Omental fat pad (tissue), 4 donors: Measurements from ENCODE around the gene GAS7. TPM values are rescaled to one million over a fixed set of nuclear protein-coding genes. Genes with fewer than 3 reads are reported as not detected.
A peak's percentile ranks its signal among the peaks of the same experiment; 100 is the strongest.

Source experiments
- ATAC-seq: fragments of 150-250 bp; one replicate; pipeline ENCODE4 v1.9.1; 2016; ENCODE audit warnings: mild to moderate bottlenecking, moderate library complexity; ENCODE audit not compliant: low FRiP score
- DNase-seq: peaks from one replicate; pipeline ENCODE4 v3.0.0-alpha.2; 2019; ENCODE audit warnings: low spot score
- total RNA-seq, 4 donors: library from RNA; depleted of rRNA; stranded (reverse); fragments of >200 nt; gene quantifications; one replicate each; pipeline ENCODE4 v1.1.0, GENCODE V29; 2016
- TF ChIP-seq, protein P1 (sequence below), 3 donors: fragments of 450-650 bp; IDR thresholded peaks; one replicate each; pipeline ENCODE4 v1.5.1; 2016 to 2017; ENCODE audit warnings: antibody characterized with exemption in 3 of 3, mild to moderate bottlenecking in 3 of 3, moderate library complexity in 2 of 3

The GAS7 gene
- total RNA-seq, 4 donors from 2014 or later, result 36.4 to 148 (median 52.7) TPM

DNA sequence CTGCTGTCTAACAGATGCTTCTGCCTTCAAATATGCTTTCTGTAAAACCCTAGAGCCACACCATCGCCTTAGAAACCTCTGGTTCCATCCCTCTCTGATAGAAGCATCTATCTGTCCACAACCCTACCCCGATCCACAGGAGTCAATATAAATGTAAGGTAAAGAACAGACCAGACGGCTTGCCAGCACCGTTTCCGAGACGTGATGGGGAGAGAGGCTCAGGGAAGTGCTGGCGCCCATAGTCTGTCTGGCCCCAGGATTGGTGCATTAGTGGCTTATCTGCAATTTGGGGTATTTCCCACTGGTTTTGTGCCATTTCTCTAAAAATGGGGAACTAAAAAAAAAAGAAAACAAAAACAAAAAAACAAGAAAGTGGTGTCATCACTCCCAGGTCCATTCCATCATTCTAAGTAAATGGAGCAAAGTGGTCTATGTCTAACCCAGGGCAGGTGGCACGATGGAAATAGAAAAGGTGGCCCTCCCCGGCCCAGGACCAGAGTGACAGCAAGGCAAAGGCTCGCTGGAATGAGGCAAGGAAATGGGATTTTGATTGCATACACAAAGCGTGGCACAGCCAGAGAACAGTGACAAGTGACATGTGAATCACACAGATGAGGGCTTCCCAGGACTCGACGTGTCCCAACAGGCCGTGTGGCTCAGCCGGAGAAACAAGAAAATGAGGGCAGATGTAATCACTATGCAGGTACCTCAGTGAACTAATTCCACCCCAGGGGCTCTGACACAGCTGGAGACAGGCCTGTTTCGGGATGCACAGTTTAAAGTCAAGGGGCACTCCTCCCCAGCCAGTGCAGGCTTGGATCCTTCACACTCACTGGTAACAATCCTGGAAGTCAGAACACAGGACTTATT lies 125.6 kb downstream of the GAS7 start:
- no peak for ATAC-seq
- DNase-seq, result no peak
- TF ChIP-seq, protein P1, sequence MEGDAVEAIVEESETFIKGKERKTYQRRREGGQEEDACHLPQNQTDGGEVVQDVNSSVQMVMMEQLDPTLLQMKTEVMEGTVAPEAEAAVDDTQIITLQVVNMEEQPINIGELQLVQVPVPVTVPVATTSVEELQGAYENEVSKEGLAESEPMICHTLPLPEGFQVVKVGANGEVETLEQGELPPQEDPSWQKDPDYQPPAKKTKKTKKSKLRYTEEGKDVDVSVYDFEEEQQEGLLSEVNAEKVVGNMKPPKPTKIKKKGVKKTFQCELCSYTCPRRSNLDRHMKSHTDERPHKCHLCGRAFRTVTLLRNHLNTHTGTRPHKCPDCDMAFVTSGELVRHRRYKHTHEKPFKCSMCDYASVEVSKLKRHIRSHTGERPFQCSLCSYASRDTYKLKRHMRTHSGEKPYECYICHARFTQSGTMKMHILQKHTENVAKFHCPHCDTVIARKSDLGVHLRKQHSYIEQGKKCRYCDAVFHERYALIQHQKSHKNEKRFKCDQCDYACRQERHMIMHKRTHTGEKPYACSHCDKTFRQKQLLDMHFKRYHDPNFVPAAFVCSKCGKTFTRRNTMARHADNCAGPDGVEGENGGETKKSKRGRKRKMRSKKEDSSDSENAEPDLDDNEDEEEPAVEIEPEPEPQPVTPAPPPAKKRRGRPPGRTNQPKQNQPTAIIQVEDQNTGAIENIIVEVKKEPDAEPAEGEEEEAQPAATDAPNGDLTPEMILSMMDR (IDR thresholded peaks at IDR 0.05), result no peak

DNA sequence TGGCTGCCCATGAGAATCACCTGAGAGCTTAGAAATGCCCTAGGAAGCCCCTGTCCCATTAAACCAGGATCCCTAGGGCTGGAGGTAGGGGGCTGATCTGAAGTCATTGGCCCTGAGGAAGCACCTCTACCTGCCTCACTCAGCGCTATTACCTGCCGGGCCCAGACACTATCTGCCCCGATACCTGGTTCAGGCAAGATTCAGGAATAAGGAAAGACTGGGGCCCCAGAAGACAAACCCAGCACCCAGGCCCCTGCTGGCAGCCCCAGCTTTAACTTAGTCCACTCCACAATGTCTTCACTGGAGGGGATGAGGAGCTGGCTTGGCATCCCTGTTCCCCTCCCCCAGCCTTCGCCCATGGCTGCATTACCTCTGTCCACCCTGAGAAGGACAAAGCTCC lies 126.3 kb downstream of the GAS7 start:
- TF ChIP-seq, protein P1 (IDR thresholded peaks at IDR 0.05), result no peak
- ATAC-seq (no peak), DNase-seq (no peak)

DNA sequence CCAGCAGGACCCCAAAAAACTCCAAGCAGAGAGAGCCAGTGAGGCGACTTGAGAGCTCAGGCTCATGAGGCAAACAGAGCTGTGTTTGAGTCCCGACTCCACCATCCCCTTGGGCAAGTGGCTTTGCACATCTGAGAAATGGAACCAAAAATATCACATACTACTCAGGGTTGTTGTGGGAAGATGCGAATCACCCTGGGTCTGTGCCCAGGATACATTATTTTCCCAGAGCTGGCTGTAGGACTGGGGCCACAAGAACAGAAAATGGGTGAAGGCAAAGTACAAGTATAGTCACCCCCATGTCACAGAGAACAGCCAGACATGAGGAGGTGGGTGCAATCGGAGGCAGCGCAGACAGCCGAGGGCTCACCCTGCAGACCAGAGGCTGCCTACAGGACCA lies 127.3 kb downstream of the GAS7 start:
- ATAC-seq (no peak), DNase-seq (no peak)
- TF ChIP-seq, protein P1 (IDR thresholded peaks at IDR 0.05), result no peak

DNA sequence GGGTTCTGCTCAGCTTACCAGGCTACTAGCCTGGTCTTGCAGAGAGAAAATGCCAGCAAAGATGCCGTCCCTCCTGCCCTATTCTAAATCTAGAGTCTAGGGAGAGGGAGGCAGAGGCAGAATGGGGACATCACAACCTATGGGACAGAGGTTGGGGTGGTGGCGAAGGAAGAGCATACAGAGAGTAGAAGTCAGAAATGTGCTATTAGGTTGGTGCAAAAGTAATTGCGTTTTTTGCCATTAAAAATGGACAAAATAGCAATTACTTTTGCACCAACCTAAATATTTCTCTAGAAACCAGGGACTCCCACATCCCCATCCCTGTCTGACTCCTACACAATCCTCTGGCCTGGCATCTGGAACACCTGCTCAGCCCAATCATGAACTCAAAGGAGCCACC lies 127.7 kb downstream of the GAS7 start:
- ATAC-seq, result no peak
- TF ChIP-seq, protein P1 (IDR thresholded peaks at IDR 0.05), result no peak
- no peak for DNase-seq

DNA sequence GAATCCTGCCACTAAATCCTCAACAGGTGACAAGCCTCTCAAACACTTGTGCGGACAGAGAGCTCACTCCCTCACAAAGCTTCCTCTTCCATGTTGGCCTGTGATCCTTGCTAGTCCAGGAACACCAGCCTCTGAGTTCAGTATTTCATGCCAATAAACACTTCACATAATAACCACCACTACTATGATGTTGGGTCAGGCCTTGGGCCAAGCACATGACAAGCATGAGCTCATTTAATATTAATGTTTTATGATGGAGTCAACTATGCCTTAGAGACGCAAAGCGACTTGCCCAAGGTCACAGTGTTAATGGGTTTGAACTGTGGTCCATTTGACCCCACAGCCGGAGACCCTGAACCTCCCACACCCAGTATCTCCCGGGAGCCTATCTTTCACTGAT lies 129.1 kb downstream of the GAS7 start:
- TF ChIP-seq, protein P1 (IDR thresholded peaks at IDR 0.05), result no peak
- ATAC-seq (peak; percentile 29), DNase-seq (no peak)

DNA sequence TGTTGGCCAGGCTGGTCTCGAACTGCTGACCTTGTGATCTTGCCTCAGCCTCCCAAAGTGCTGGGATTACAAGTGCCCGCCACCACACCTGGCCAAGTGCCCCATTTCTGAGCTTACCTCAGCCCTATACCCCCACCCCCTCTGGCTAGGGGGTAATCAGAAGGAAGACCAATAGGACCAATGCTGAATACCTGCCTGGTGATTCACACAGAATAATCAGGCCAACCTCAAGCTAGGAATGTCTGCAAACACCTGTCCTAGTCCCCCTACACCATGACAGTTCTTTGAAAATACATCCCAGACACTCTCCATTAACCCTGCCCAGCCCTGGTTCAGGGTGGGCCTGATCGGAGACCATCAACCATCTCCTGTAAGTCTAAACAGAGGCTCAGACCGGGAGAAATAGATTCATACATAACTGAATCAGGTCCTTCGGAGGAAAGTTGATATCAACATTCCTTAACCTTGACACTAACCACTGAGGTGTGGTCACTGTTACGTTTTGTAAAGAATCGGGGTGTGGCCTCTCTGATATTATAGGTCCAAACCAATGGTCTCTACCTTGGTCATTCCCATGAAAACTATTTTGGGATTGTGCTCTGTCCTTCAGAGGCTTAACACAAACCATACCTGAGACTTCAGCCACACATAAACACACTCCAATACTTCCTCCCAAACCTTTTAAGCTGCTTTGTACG lies 130.8 kb downstream of the GAS7 start:
- no peak for ATAC-seq
- DNase-seq, result no peak
- TF ChIP-seq, protein P1 (IDR thresholded peaks at IDR 0.05), result no peak
